Embryonic facial prominence (tissue), 1 donor: ENCODE measurements around the gene MCM6.

Source experiments
- DNase-seq: peaks from one replicate; pipeline ENCODE4 v3.0.0-alpha.2; 2016; ENCODE audit errors: extremely low spot score

The MCM6 gene

GRCh38 chr2:135863233-135863632, 13.0 kb downstream of the MCM6 start:
- DNase-seq, result no peak

GRCh38 chr2:135862718-135863117, 13.5 kb downstream of the MCM6 start:
- no peak for DNase-seq

DNA sequence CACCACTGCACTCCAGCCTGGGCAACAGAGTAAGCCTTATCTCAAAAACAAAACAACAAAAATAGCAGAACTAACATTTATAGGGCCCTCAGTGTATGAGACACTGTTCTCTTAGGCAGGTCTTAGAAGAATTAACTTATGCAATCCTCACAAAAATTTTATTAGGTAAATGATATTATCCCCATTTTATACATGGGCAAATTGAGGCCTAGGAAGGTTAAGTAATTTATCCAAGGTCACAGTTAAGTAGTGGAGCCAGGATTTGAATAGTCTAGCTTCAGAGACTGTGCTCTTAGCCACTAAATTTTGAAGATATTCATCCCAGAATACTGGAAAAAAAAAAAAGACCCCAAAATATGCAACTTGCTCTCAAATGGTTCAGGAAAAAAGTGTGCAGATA, 22.8 kb downstream of the MCM6 start:
- DNase-seq, result no peak

DNA sequence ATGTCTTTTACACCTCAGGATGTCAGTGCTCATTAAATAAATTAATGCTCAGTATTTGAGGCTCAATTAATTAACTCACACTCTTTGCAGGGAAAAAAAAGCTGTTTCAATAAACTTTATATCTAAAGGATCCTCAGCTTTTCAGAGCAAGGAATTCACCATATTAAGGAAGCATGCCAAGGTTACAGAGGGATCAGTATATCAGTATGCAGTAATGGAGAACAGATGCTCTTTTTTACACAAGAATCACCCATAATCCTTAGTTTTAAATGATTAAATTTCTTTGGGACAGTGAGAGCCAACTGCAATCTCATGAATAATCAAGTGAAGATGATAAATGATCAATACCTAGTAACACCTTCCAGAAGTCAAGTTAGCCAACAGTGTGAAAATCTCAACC, 24.4 kb downstream of the MCM6 start:
- DNase-seq, result no peak

GRCh38 chr2:135850892-135851668, 25.2 kb downstream of the MCM6 start:
- no peak for DNase-seq

- no peak for DNase-seq
Measured at GRCh38 chr2:135849087-135849486, 27.2 kb downstream of the MCM6 start.

DNA sequence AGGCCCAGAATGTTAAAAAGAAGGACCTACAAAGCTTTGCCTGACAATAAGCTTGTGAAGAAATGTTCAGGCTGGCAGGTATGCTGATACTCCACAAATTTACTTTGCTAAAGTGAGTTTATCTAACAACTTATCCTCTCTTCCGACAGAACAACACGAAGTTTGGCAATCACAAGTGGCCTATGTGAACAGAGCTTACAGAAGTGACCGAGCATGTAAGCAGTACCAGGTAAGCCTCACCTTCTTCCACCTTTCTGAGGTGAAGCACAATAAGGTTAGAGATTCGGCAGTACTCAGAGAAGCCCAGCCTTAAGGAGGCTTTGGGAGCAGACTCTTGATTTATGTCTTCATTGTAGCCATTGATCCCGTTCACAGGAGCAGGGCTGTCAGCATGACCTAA, 30.2 kb downstream of the MCM6 start:
- DNase-seq, result no peak

DNA sequence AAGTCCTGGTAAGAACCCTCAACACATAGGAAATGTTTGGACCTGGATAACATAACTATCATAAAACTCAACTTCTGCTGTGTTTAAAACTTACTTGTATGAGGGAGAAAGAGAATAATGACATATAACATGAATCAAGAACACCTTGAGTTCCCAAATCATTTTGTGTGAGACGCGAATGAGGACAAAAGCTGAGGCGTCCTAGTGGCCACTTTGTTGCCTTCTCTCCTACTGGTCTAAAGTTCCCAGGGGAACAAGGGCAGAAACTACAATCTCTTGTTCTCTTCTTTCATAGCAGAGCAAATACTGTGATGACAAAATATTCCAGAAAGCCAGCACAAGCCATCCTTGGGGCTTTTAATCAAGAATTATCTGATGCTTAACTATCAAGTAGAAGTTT, 31.0 kb downstream of the MCM6 start:
- DNase-seq, result no peak

DNA sequence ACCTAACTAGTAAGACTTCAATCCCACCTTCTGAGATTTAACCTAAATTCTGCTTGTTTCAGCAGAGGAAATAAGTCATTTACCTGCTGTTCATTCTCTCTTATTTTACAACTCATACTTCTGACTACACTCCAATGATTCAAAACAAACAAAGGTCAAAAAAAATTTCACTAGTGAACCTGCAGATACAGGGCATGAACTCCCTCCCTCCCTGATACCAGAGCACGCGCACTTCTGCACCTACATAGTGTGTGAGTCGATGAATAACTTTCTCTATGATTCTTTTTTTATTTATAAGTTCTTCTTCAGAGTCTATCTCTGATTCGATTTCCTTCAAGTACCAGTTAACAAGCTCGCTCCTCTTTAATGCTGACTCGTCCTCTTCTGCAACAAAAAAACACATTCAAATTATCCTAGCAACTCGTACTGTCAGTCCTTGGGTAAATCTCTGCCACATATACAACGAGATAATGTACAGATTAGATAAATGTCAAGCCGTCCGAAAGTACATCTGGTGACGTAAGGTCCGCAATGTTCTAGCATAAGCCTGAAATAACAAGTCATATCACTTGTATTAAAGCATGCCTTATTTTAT, 31.8 kb downstream of the MCM6 start:
- no peak for DNase-seq

DNA sequence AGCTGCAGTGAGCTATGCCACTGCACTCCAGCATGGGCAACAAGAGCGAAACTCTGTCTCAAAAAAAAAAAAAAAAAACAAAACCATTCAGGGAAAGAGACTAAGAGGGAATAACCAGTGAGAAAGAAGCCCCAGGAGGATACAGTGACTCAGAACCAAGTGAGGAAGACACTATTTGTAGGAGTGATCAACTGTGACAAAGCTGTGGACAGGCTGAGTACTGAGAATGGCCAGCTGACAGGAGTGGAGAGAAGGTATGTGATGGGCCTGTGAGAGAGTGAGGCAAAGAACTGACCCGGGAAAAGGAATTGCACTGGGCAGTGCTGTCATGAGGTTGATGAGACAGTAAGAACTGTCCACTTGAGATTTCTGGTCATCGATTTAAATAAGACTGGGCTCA, 32.6 kb downstream of the MCM6 start:
- DNase-seq, result no peak

DNA sequence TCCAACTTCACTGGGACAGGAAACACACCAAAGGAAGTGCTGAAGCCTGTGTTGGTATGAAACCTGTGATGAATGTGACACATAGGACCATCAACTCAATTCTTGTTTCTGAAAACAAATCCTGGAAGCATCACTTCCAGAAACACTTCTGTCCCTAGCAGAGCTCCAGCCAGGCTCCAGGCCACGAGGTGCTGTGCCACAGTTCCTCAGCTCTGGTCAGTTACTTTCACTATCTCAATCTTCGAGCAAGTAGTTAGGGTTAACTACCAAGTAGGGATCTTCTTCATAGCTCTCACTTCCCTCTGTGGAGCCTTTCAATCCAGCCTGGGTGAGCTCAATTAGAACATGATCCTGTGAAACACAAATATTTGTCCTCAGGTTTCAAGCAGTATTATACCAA, 35.6 kb downstream of the MCM6 start:
- no peak for DNase-seq

DNA sequence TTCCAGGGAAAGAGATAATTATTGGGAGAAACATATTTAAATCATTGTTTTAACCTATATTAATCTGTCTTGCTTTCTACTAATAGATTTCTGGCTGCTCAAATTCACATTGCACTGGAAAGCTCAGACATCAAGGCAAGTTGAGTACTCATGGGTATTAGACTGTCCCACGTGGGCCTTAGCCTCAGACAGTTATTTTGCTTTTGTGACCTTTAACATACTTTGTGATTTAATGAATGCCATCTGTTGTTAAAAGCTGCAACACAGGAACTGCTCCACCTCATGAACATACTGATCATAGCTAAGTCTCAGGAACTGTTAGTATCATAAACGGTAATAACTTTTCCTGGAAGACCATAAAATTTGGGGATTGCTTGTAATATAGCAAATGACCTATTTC, 36.5 kb downstream of the MCM6 start:
- DNase-seq, result no peak

DNA sequence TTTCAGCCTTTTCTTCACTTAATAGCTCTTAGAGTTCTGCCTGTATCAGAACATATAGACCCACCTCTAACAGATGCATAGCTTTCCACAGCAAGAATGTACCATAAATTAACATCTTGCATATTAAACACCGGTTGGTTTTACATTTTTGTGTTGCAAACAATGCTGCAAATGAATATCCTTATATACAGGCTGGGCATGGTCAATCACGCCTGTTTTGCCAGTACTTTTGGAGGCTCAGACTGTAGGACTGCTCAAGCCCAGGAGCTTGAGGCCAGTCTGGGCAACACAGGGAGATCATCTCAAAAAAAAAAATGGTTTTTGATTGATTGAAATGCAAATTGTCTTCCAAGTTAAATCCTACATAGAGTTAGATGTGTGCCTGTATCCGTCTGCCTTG, 37.7 kb downstream of the MCM6 start:
- no peak for DNase-seq

GRCh38 chr2:135836596-135837270, 39.5 kb downstream of the MCM6 start, which contains the start of gene LCT:
TSS of gene LCT (minus strand) at chr2:135837184. CDS start at chr2:135837169, 15 bp downstream.
- DNase-seq, result no peak

- DNase-seq, result no peak
Measured at GRCh38 chr2:135832891-135833290, 43.4 kb downstream of the MCM6 start.

- no peak for DNase-seq
Measured at GRCh38 chr2:135831180-135831812, 44.9 kb downstream of the MCM6 start.

GRCh38 chr2:135829378-135830135, 46.7 kb downstream of the MCM6 start:
- no peak for DNase-seq

- DNase-seq, result no peak
Measured at GRCh38 chr2:135826544-135826943, 49.7 kb downstream of the MCM6 start.

- no peak for DNase-seq
Measured at GRCh38 chr2:135825550-135826176, 50.6 kb downstream of the MCM6 start.

GRCh38 chr2:135825131-135825530, 51.1 kb downstream of the MCM6 start:
- no peak for DNase-seq

DNA sequence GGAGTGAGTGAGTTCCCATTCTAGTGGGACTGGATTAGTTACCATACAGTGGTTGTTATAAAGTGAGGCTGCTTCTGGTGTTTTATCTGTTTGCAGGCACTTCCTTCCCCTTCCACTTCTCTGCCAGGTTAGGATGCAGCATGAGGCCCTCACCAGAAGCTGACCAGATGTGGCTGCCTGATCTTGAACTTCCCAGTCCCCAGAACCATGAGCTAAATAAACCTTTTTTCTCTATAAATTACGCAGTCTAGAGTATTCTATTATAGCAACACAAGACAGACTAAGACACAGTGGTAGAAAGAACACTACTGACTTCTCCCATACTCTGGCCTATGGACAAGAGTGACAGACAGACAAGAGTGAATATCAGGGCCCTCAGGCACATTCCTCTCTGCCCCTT, 53.4 kb downstream of the MCM6 start:
- no peak for DNase-seq
